ENCODE results near the gene RIN2. TPM values are rescaled to one million over a fixed set of nuclear protein-coding genes. Genes with fewer than 3 reads are reported as not detected.
"Not testable (repeated sequence)": the region's sequence is repeated elsewhere in the genome, so short reads cannot be mapped to it uniquely, and the experiment has no call there.

The RIN2 gene
- total RNA-seq, 1 donor from 2014 or later = not detected

- intact Hi-C loops (cut with micrococcal nuclease) = no loop called here
Measured at GRCh38 chr20:19785173-19785982, 27.3 kb downstream of the RIN2 start.

- intact Hi-C loops (cut with micrococcal nuclease) = no loop called here
Measured at GRCh38 chr20:19785983-19786285, 27.9 kb downstream of the RIN2 start.

- intact Hi-C loops (cut with micrococcal nuclease) = no loop called here
Measured at GRCh38 chr20:19786311-19786710, 28.3 kb downstream of the RIN2 start.

GRCh38 chr20:19787366-19787765, 29.3 kb downstream of the RIN2 start:
- intact Hi-C loops (cut with micrococcal nuclease) = no loop called here

GRCh38 chr20:19789009-19789408, 31.0 kb downstream of the RIN2 start:
- intact Hi-C loops (cut with micrococcal nuclease) = no loop called here

GRCh38 chr20:19789446-19789845, 31.4 kb downstream of the RIN2 start:
- intact Hi-C loops (cut with micrococcal nuclease) = no loop called here

- intact Hi-C loops (cut with micrococcal nuclease) = no loop called here
Measured at GRCh38 chr20:19791887-19792286, 33.8 kb downstream of the RIN2 start.

- intact Hi-C loops (cut with micrococcal nuclease) = no loop called here
Measured at GRCh38 chr20:19793716-19794115, 35.7 kb downstream of the RIN2 start.

GRCh38 chr20:19794941-19795340, 36.9 kb downstream of the RIN2 start:
- intact Hi-C loops (cut with micrococcal nuclease) = no loop called here

- intact Hi-C loops (cut with micrococcal nuclease) = no loop called here
Measured at GRCh38 chr20:19799325-19799724, 41.3 kb downstream of the RIN2 start.

GRCh38 chr20:19802099-19802491, 44.0 kb downstream of the RIN2 start:
- intact Hi-C loops (cut with micrococcal nuclease) = no loop called here

- intact Hi-C loops (cut with micrococcal nuclease) = no loop called here
Measured at GRCh38 chr20:19802492-19803158, 44.6 kb downstream of the RIN2 start.

GRCh38 chr20:19806276-19806675, 48.2 kb downstream of the RIN2 start:
- intact Hi-C loops (cut with micrococcal nuclease) = not testable (repeated sequence)

GRCh38 chr20:19806806-19807190, 48.7 kb downstream of the RIN2 start:
- intact Hi-C loops (cut with micrococcal nuclease) = no loop called here

GRCh38 chr20:19807191-19807945, 49.3 kb downstream of the RIN2 start:
- intact Hi-C loops (cut with micrococcal nuclease) = no loop called here
